ENCODE results near the gene MYH6.

GRCh38 chr14:23443411-23443812 lies 35.3 kb upstream of the MYH6 start:
- TF ChIP-seq CTCF (IDR thresholded peaks at IDR 0.05) (no peak), POLR2A (IDR thresholded peaks at IDR 0.05) (no peak)
